H9 (cell line): ENCODE data around the gene PRLH. TPM values are rescaled to one million over a fixed set of nuclear protein-coding genes. Genes with fewer than 3 reads are reported as not detected.

Experiments used
- DNase-seq: peaks from one replicate; pipeline ENCODE4 v3.0.0-alpha.2; 2017
- H2AFZ ChIP-seq: one replicate; pipeline ENCODE4 v1.6.1; 2013; ENCODE audit warnings: mild to moderate bottlenecking, low read length, control low read depth, moderate library complexity
- H2AK5ac ChIP-seq: 2 replicates; pipeline ENCODE4 v1.6.1; 2013; ENCODE audit warnings: low read length, control low read depth, mixed read lengths; ENCODE audit not compliant: insufficient read length
- H2BK120ac ChIP-seq: one replicate; pipeline ENCODE4 v1.6.1; 2013; ENCODE audit warnings: low read depth, mild to moderate bottlenecking, low read length, control low read depth, inconsistent platforms; ENCODE audit not compliant: poor library complexity, severe bottlenecking
- H2BK12ac ChIP-seq: 2 replicates; pipeline ENCODE4 v1.6.1; 2013; ENCODE audit warnings: low read length, control low read depth, mixed read lengths, low read depth; ENCODE audit not compliant: insufficient read length
- H2BK15ac ChIP-seq: 2 replicates; pipeline ENCODE4 v1.6.1; 2013; ENCODE audit warnings: low read depth, low read length, control low read depth
- H2BK20ac ChIP-seq: one replicate; pipeline ENCODE4 v1.6.1; 2013; ENCODE audit warnings: low read depth, mild to moderate bottlenecking, low read length, control low read depth, inconsistent platforms; ENCODE audit not compliant: poor library complexity, severe bottlenecking
- H2BK5ac ChIP-seq: 2 replicates; pipeline ENCODE4 v1.6.1; 2013; ENCODE audit warnings: low read length, control low read depth, mixed read lengths; ENCODE audit not compliant: insufficient read length
- H3K14ac ChIP-seq: 2 replicates; pipeline ENCODE4 v1.6.1; 2013; ENCODE audit warnings: low read length, control low read depth; ENCODE audit not compliant: insufficient read depth
- H3K18ac ChIP-seq: 2 replicates; pipeline ENCODE4 v1.6.1; 2013; ENCODE audit warnings: low read depth, mild to moderate bottlenecking, mixed read lengths, low read length, control low read depth; ENCODE audit not compliant: insufficient read length
- H3K23ac ChIP-seq: 2 replicates; pipeline ENCODE4 v1.6.1; 2013; ENCODE audit warnings: low read length, control low read depth, mixed read lengths, low read depth; ENCODE audit not compliant: insufficient read length
- H3K23me2 ChIP-seq: 2 replicates; pipeline ENCODE4 v1.6.1; 2013; ENCODE audit warnings: low read depth, mild to moderate bottlenecking, mixed read lengths, low read length, control low read depth; ENCODE audit not compliant: insufficient read length, poor library complexity, severe bottlenecking
- H3K27ac ChIP-seq: 2 replicates; pipeline ENCODE4 v1.5.1; 2013; ENCODE audit warnings: low read length, control low read depth, mixed read lengths, low read depth; ENCODE audit not compliant: insufficient read length
- H3K27me3 ChIP-seq: 2 replicates; pipeline ENCODE4 v1.6.1; 2013; ENCODE audit warnings: low read length, control low read depth, inconsistent platforms; ENCODE audit not compliant: insufficient read depth
- H3K4ac ChIP-seq: 2 replicates; pipeline ENCODE4 v1.6.1; 2013; ENCODE audit warnings: low read depth, mild to moderate bottlenecking, control low read depth, inconsistent platforms, low read length, moderate library complexity
- H3K4me1 ChIP-seq: 2 replicates; pipeline ENCODE4 v1.6.1; 2013; ENCODE audit warnings: low read length, control low read depth, inconsistent platforms; ENCODE audit not compliant: insufficient read depth
- H3K4me2 ChIP-seq: 2 replicates; pipeline ENCODE4 v1.6.1; 2013; ENCODE audit warnings: low read length, control low read depth, mixed read lengths; ENCODE audit not compliant: insufficient read length, insufficient read depth
- H3K56ac ChIP-seq: 2 replicates; pipeline ENCODE4 v1.6.1; 2013; ENCODE audit warnings: low read depth, mild to moderate bottlenecking, mixed read lengths, low read length, control low read depth; ENCODE audit not compliant: insufficient read length
- H3K79me1 ChIP-seq: 2 replicates; pipeline ENCODE4 v1.6.1; 2013; ENCODE audit warnings: low read depth, mild to moderate bottlenecking, moderate library complexity, low read length, control low read depth, inconsistent platforms; ENCODE audit not compliant: insufficient read depth, poor library complexity, severe bottlenecking
- H3K79me2 ChIP-seq: 2 replicates; pipeline ENCODE4 v1.6.1; 2013; ENCODE audit warnings: low read length, control low read depth, inconsistent platforms; ENCODE audit not compliant: insufficient read depth
- H3K9ac ChIP-seq: 2 replicates; pipeline ENCODE4 v1.6.1; 2013; ENCODE audit warnings: low read length, control low read depth, mixed read lengths; ENCODE audit not compliant: insufficient read length; ENCODE audit errors: extremely low read depth
- H3K9me3 ChIP-seq: one replicate; pipeline ENCODE4 v1.6.1; 2013; ENCODE audit warnings: low read depth, low read length, inconsistent platforms; ENCODE audit not compliant: control insufficient read depth
- H3T11ph ChIP-seq: one replicate; pipeline ENCODE4 v1.6.1; 2013; ENCODE audit warnings: mild to moderate bottlenecking, low read length, control low read depth, inconsistent platforms
- H4K20me1 ChIP-seq: one replicate; pipeline ENCODE4 v1.6.1; 2013; ENCODE audit not compliant: control insufficient read depth, insufficient read length, insufficient read depth
- H4K5ac ChIP-seq: 2 replicates; pipeline ENCODE4 v1.6.1; 2013; ENCODE audit warnings: low read depth, mild to moderate bottlenecking, mixed read lengths, low read length, control low read depth; ENCODE audit not compliant: insufficient read length
- H4K8ac ChIP-seq: replicated peaks from 2 replicates; pipeline ENCODE4 v1.6.1; 2013; ENCODE audit warnings: low read length, control low read depth, mixed read lengths, low read depth; ENCODE audit not compliant: insufficient read length
- H4K91ac ChIP-seq: 2 replicates; pipeline ENCODE4 v1.6.1; 2013; ENCODE audit warnings: low read depth, mild to moderate bottlenecking, moderate library complexity, mixed read lengths, low read length, control low read depth; ENCODE audit not compliant: insufficient read length
- H3K27ac Mint-ChIP-seq, 3 experiments: 2 replicates in 2 of 3; 3 replicates in 1 of 3; pipeline ENCODE4 v1.8.0; 2020 to 2021; ENCODE audit warnings: mixed read lengths in 3 of 3, mild to moderate bottlenecking in 1 of 3, moderate library complexity in 1 of 3
- H3K27me3 Mint-ChIP-seq: 2 replicates; pipeline ENCODE4 v1.8.0; 2021; ENCODE audit warnings: low read depth, mild to moderate bottlenecking, moderate library complexity, mixed read lengths
- H3K36me3 Mint-ChIP-seq, 3 experiments: 2 replicates in 2 of 3; 3 replicates in 1 of 3; pipeline ENCODE4 v1.8.0; 2020 to 2021; ENCODE audit warnings: low read depth in 3 of 3, mixed read lengths in 3 of 3; ENCODE audit not compliant: insufficient read depth in 1 of 3
- H3K4me1 Mint-ChIP-seq, 2 experiments: 2 replicates each; pipeline ENCODE4 v1.8.0; 2020; ENCODE audit warnings: mixed read lengths in 2 of 2
- H3K4me3 Mint-ChIP-seq, 2 experiments: 2 replicates in 1 of 2; 3 replicates in 1 of 2; pipeline ENCODE4 v1.8.0; 2020 to 2021; ENCODE audit warnings: mild to moderate bottlenecking in 2 of 2, mixed read lengths in 2 of 2, moderate library complexity in 1 of 2
- H3K9me3 Mint-ChIP-seq, 2 experiments: 2 replicates in 1 of 2; 3 replicates in 1 of 2; pipeline ENCODE4 v1.8.0; 2020; ENCODE audit warnings: mild to moderate bottlenecking in 2 of 2, mixed read lengths in 2 of 2, moderate library complexity in 1 of 2
- WGBS: extraction: QIAGEN DNeasy Blood & Tissue Kit; methylation state at CpG from one replicate; pipeline ENCODE4 v1.1.7; 2013; ENCODE audit warnings: missing lambda C conversion rate, low lambda C conversion rate, mixed read lengths; ENCODE audit not compliant: insufficient read length; ENCODE audit errors: extremely low coverage; 5-methylcytosine and 5-hydroxymethylcytosine counted together
- total RNA-seq: library from RNA; stranded (reverse); gene quantifications from 2 replicates; pipeline ENCODE4 v1.2.1, GENCODE V29; 2021
- TF ChIP-seq, protein P1 (sequence below): fragments of 200-600 bp; sonication (generic); conservative IDR thresholded peaks from 3 replicates; pipeline ENCODE4 v1.8.0; 2021; ENCODE audit warnings: antibody characterized with exemption, mild to moderate bottlenecking

PRLH gene
- total RNA-seq, 1 experiment from 2014 or later, result not detected

DNA sequence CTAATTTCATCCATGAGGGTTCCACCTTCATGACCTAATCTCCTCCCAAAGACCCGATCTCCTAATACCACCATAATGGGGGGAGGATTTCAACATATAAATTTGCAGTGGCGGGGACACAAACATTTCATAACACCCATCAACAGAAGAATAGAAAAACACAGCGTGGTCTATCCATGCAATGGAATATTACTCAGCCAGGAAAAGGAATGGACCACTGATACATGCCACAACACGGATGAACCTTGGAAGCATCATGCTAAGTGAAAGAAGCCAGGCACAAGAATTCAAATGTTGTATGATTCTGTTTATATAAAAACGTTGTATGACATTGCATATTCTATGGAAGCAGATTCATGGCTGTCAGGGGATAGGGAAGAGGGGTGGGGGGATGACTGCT is 2.7 kb downstream of the PRLH start:
- H3K4me3 Mint-ChIP-seq, result no peak overlapping the region
- WGBS, result no CpG with 5 or more reads among the region's 5 CpGs

More for the DNA sequence above, 2.7 kb downstream of the PRLH start:
- H3K9me3 Mint-ChIP-seq, result no peaks in the 10 kb centered on the region
- no peak overlapping the region for H2BK12ac ChIP-seq
- no peak overlapping the region for H4K8ac ChIP-seq
- H2AFZ ChIP-seq, result no peak overlapping the region
- H3K27me3 ChIP-seq, result no peaks in the 10 kb centered on the region
- no peak overlapping the region for H2BK5ac ChIP-seq
- peaks cover 0 to 4% (median 0%) of the 10 kb centered on the region in 3 experiments; a peak in 2 of 7 replicates for H3K36me3 Mint-ChIP-seq
- TF ChIP-seq, protein P1, sequence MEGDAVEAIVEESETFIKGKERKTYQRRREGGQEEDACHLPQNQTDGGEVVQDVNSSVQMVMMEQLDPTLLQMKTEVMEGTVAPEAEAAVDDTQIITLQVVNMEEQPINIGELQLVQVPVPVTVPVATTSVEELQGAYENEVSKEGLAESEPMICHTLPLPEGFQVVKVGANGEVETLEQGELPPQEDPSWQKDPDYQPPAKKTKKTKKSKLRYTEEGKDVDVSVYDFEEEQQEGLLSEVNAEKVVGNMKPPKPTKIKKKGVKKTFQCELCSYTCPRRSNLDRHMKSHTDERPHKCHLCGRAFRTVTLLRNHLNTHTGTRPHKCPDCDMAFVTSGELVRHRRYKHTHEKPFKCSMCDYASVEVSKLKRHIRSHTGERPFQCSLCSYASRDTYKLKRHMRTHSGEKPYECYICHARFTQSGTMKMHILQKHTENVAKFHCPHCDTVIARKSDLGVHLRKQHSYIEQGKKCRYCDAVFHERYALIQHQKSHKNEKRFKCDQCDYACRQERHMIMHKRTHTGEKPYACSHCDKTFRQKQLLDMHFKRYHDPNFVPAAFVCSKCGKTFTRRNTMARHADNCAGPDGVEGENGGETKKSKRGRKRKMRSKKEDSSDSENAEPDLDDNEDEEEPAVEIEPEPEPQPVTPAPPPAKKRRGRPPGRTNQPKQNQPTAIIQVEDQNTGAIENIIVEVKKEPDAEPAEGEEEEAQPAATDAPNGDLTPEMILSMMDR, result no peak
- no peak overlapping the region for H2BK15ac ChIP-seq
- peaks cover 11% of the 10 kb centered on the region in 2 experiments for H3K4me1 Mint-ChIP-seq
- no peak overlapping the region for H3K18ac ChIP-seq
- no peak overlapping the region for H2BK120ac ChIP-seq
- no peak overlapping the region for H3K9ac ChIP-seq
- H3K23ac ChIP-seq, result no peak overlapping the region
- no peak overlapping the region for H4K91ac ChIP-seq
- DNase-seq, result no peak
- H4K20me1 ChIP-seq, result no peaks in the 10 kb centered on the region
- no peak overlapping the region for H3K27ac Mint-ChIP-seq
- no peak overlapping the region for H2BK20ac ChIP-seq
- no peaks in the 10 kb centered on the region for H3K9me3 ChIP-seq
- no peak overlapping the region for H4K5ac ChIP-seq
- H3K27me3 Mint-ChIP-seq, result no peaks in the 10 kb centered on the region; the same call in none of the 2 replicates
- H3T11ph ChIP-seq, result no peak overlapping the region
- H3K56ac ChIP-seq, result no peak overlapping the region
- H3K79me2 ChIP-seq, result no peaks in the 10 kb centered on the region
- H3K79me1 ChIP-seq, result no peaks in the 10 kb centered on the region
- H3K27ac ChIP-seq, result no peak overlapping the region
- H3K4ac ChIP-seq, result no peak overlapping the region
- no peak overlapping the region for H3K14ac ChIP-seq
- H3K23me2 ChIP-seq, result no peaks in the 10 kb centered on the region
- 0 out of 2 replicates have a peak, but pooled peaks cover 3% of the 10 kb centered on the region for H3K4me1 ChIP-seq
- H3K4me2 ChIP-seq, result no peak overlapping the region
- no peak overlapping the region for H2AK5ac ChIP-seq
